ENCODE results near the gene PTPN2. TPM values are rescaled to one million over a fixed set of nuclear protein-coding genes. Genes with fewer than 3 reads are reported as not detected.
"Not testable (repeated sequence)": the region's sequence is repeated elsewhere in the genome, so short reads cannot be mapped to it uniquely, and the experiment has no call there.

Gene PTPN2
- total RNA-seq, 1 donor from 2014 or later: 47.9 TPM

DNA sequence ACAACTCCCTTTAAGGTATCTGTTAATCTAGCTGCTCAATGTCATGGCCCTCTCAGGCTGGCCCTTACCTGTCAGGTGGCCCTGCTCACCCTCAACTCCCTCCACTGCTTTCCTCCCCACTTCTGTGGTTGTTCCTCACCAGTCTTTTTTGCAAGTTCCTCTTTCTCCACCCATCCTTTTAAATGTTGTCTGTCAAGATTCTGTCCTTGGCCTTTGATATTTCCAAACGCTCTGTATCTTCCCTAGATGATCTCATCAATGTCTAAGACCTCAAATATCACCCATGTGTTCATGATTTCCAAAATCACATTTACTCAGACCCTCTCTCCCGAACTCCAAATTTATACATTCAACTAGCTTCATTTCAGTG is 3.5 kb downstream of the PTPN2 start:
- Histone ChIP-seq H3K27me3 (ENCODE audit: control insufficient read depth, insufficient read depth, low read length) (no peaks in the 10 kb centered on the region), H3K4me3 (ENCODE audit: low read depth, low read length) (no peak overlapping the region), H3K36me3 (ENCODE audit: control insufficient read depth, insufficient read depth, low read length) (peaks cover 2% of the 10 kb centered on the region)
- DNase-seq (ENCODE audit: low read depth) (no peak), FAIRE-seq (no peak)
- TF ChIP-seq, protein P1, sequence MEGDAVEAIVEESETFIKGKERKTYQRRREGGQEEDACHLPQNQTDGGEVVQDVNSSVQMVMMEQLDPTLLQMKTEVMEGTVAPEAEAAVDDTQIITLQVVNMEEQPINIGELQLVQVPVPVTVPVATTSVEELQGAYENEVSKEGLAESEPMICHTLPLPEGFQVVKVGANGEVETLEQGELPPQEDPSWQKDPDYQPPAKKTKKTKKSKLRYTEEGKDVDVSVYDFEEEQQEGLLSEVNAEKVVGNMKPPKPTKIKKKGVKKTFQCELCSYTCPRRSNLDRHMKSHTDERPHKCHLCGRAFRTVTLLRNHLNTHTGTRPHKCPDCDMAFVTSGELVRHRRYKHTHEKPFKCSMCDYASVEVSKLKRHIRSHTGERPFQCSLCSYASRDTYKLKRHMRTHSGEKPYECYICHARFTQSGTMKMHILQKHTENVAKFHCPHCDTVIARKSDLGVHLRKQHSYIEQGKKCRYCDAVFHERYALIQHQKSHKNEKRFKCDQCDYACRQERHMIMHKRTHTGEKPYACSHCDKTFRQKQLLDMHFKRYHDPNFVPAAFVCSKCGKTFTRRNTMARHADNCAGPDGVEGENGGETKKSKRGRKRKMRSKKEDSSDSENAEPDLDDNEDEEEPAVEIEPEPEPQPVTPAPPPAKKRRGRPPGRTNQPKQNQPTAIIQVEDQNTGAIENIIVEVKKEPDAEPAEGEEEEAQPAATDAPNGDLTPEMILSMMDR (IDR thresholded peaks at IDR 0.05; ENCODE audit: insufficient read depth, low read length, severe bottlenecking): no peak

DNA sequence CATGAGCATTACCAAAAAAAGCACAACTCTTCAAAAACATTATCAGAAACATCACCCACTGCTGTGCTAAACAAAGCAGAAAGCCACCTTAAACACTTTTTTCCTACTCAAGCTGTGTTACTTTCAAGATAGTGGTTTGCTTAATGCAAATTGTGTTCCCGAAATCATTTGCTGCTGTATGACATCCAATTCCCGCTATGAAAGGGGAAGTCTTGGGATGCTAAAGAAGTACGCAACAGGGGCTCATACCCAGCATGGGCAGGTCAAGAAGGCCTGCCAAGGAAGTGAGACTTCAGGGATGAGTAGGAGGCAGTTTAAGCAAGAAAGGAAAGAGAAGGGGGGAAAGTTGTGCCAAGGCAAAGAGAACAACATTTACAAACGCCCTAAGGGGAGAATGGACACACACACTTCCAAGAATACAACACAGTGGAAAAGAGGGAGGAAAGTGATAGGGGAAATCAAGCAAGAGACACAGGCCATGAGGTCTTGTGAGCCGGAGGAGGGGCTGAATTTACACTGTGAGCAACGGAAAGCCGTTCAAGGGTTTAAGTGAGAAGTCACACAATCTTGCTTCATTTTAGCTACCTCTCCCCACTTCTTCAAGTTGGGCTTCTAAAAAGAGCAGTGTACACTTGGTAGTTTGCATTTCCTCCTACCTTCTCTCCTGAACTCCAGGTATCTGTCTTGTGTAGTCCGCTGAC is 4.0 kb downstream of the PTPN2 start:
- Histone ChIP-seq H3K36me3 (ENCODE audit: control insufficient read depth, insufficient read depth, low read length) (peaks cover 2% of the 10 kb centered on the region), H3K4me3 (ENCODE audit: low read depth, low read length) (no peak overlapping the region), H3K27me3 (ENCODE audit: control insufficient read depth, insufficient read depth, low read length) (no peaks in the 10 kb centered on the region)
- FAIRE-seq (no peak), DNase-seq (ENCODE audit: low read depth) (no peak)
- TF ChIP-seq, protein P1 (IDR thresholded peaks at IDR 0.05; ENCODE audit: insufficient read depth, low read length, severe bottlenecking): no peak

DNA sequence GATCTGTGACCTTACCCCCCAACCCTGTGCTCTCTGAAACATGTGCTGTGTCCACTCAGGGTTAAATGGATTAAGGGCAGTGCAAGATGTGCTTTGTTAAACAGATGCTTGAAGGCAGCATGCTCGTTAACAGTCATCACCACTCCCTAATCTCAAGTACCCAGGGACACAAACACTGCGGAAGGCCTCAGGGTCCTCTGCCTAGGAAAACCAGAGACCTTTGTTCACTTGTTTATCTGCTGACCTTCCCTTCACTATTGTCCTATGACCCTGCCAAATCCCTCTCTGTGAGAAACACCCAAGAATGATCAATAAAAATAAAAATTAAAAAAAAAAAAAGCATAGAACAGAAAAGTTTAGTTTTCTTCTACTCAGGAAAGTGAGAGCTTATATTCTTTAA is 9.0 kb downstream of the PTPN2 start:
- not testable (repeated sequence) for H3K27me3 ChIP-seq (ENCODE audit: control insufficient read depth, insufficient read depth, low read length); FAIRE-seq; DNase-seq (ENCODE audit: low read depth); H3K4me3 ChIP-seq (ENCODE audit: low read depth, low read length); H3K36me3 ChIP-seq (ENCODE audit: control insufficient read depth, insufficient read depth, low read length)

DNA sequence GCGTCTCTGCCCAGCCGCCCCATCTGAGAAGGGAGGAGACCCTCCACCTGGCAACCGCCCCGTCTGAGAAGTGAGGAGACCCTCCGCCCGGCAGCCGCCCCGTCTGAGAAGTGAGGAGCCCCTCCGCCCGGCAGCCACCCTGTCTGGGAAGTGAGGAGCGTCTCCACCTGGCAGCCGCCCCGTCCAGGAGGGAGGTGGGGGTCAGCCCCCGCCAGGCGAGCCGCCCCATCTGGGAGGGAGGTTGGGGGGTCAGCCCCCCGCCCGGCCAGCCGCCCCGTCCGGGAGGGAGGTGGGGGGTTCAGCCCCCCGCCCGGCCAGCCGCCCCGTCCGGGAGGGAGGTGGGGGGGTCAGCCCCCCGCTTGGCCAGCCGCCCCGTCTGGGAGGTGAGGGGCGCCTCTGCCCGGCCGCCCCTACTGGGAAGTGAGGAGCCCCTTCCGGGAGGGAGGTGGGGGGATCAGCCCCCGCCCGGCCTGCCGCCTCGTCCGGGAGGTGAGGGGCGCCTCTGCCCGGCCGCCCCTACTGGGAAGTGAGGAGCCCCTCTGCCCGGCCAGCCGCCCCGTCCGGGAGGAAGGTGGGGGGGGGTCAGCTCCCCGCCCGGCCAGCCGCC is 10.0 kb downstream of the PTPN2 start:
- not testable (repeated sequence) for FAIRE-seq; DNase-seq (ENCODE audit: low read depth); H3K4me3 ChIP-seq (ENCODE audit: low read depth, low read length); H3K36me3 ChIP-seq (ENCODE audit: control insufficient read depth, insufficient read depth, low read length); H3K27me3 ChIP-seq (ENCODE audit: control insufficient read depth, insufficient read depth, low read length)

DNA sequence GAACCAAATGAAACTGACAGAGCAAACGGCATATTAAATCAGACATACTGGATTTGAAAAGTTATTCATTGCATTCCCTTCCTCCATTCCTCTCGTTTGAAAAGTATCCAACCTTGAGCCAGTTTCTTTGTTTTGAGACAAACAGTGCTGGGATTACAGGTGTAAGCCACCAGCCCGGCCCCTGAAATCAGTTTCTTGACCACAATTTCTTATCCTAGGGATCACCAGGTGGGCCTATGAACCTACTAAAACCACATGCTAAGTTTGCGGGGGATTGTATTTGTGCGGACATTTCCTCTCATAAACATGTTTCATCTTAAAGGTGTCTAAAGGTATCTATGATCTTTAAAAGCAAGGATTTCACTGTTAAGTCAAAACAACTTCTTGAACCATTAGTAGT is 11.6 kb downstream of the PTPN2 start:
- TF ChIP-seq, protein P1 (IDR thresholded peaks at IDR 0.05; ENCODE audit: insufficient read depth, low read length, severe bottlenecking): no peak
- Histone ChIP-seq H3K4me3 (ENCODE audit: low read depth, low read length) (no peak overlapping the region), H3K36me3 (ENCODE audit: control insufficient read depth, insufficient read depth, low read length) (peaks cover 2% of the 10 kb centered on the region), H3K27me3 (ENCODE audit: control insufficient read depth, insufficient read depth, low read length) (no peaks in the 10 kb centered on the region)
- FAIRE-seq: no peak
- DNase-seq (ENCODE audit: low read depth): no peak

DNA sequence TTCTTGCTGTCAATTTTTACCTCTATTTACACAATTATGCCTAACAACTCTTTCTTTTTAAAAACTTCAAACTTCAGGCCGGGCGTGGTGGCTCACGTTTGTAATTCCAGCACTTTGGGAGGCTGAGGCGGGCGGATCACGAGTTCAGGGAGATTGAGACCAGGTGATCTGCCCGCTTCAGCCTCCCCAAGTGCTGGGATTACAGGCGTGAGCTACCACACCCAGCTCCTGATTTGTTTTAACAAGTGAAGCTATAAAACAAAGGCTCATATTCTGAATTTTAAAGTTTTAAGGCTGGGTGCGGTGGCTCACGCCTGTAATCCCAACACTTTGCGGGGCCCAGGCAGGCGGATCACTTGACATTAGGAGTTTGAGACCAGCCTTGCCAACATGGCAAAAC is 15.5 kb downstream of the PTPN2 start:
- DNase-seq (ENCODE audit: low read depth) (no peak), FAIRE-seq (no peak)
- no peaks in the 10 kb centered on the region for H3K27me3 ChIP-seq (ENCODE audit: control insufficient read depth, insufficient read depth, low read length)
- no peak overlapping the region for H3K4me3 ChIP-seq (ENCODE audit: low read depth, low read length)
- no peaks in the 10 kb centered on the region for H3K36me3 ChIP-seq (ENCODE audit: control insufficient read depth, insufficient read depth, low read length)
- TF ChIP-seq, protein P1 (IDR thresholded peaks at IDR 0.05; ENCODE audit: insufficient read depth, low read length, severe bottlenecking): no peak

Data from bronchial epithelial cell (primary cell).